Measurements from ENCODE around the gene LRRC34.

LRRC34 gene

DNA sequence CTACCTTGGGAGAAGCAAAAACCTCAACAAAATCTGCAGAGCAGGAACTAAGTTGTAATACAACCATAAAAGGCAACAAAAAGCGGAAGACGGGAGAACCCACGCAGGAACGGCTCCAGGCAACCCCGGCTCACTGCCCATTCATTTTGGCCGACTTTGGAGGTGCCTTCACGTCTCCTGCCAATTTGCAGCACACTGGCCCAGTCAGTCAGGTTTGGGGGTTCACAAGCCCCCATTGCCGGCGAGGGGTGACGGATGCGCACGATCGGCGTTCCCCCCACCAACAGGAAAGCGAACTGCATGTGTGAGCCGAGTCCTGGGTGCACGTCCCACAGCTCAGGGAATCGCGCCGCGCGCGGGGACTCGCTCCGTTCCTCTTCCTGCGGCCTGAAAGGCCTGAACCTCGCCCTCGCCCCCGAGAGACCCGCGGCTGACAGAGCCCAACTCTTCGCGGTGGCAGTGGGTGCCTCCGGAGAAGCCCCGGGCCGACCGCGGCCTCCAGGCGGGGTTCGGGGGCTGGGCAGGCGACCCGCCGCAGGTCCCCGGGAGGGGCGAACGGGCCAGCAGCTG lies 48.3 kb downstream of the LRRC34 start:
- peak; percentile 63 for DNase-seq (ENCODE audit: low read depth)
- Histone ChIP-seq H3K27me3 (replicated peaks; ENCODE audit: control insufficient read depth, insufficient read depth, low read length) (no peaks in the 10 kb centered on the region), H3K9me3 (ENCODE audit: control insufficient read depth, low read length) (peaks cover 8% of the 10 kb centered on the region), H3K36me3 (ENCODE audit: control insufficient read depth, insufficient read depth, low read length, severe bottlenecking) (no peaks in the 10 kb centered on the region), H3K9ac (ENCODE audit: low read length) (peak overlapping the region; percentile 99), H3K4me1 (ENCODE audit: control insufficient read depth, insufficient read depth, low read length) (peaks cover 37% of the 10 kb centered on the region), H3K4me3 (ENCODE audit: low read length) (peak overlapping the region; percentile 97)

DNA sequence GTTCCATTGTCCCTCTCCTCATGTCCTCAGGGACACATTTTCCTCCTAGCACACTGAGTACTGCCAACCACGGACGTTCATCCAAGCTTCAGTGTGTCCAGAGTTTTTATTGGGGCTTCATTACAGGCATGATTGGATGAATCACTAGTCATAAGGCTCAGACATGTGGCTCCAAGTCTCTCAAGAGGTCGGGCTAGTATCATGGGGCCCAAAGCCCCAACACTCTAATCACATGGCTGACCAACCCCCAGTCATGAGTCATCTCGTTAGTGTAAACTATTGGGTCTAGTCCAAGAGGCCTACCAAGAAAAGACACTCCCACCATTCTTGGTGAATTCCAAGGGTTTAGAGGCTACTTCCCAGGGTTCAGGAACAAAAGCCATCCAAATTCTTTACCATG lies 52.2 kb downstream of the LRRC34 start:
- Histone ChIP-seq H3K36me3 (ENCODE audit: control insufficient read depth, insufficient read depth, low read length, severe bottlenecking) (no peaks in the 10 kb centered on the region), H3K9me3 (ENCODE audit: control insufficient read depth, low read length) (peaks cover 8% of the 10 kb centered on the region), H3K9ac (ENCODE audit: low read length) (no peak overlapping the region), H3K27me3 (replicated peaks; ENCODE audit: control insufficient read depth, insufficient read depth, low read length) (no peaks in the 10 kb centered on the region), H3K4me1 (ENCODE audit: control insufficient read depth, insufficient read depth, low read length) (peaks cover 36% of the 10 kb centered on the region), H3K4me3 (ENCODE audit: low read length) (no peak overlapping the region)
- DNase-seq (ENCODE audit: low read depth), result no peak

DNA sequence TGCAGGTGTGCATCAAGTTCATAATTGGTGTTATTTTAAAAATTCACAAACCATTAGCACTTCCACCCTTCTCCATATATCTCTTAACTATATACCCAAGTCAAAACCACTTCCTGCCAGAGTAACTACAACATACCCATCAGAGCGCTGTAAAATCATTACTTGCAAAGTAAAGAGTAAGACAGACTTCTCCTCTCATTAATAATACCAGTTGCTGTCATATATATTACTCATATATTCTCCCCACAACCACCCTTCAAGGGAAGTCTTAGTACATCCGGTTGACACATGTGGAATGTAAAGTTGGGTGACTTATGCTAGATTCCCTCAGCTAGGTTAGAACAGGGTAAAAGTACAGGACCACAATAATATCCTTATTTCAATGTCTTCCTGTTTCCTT lies 53.4 kb downstream of the LRRC34 start:
- no peaks in the 10 kb centered on the region for H3K27me3 ChIP-seq (replicated peaks; ENCODE audit: control insufficient read depth, insufficient read depth, low read length)

DNA sequence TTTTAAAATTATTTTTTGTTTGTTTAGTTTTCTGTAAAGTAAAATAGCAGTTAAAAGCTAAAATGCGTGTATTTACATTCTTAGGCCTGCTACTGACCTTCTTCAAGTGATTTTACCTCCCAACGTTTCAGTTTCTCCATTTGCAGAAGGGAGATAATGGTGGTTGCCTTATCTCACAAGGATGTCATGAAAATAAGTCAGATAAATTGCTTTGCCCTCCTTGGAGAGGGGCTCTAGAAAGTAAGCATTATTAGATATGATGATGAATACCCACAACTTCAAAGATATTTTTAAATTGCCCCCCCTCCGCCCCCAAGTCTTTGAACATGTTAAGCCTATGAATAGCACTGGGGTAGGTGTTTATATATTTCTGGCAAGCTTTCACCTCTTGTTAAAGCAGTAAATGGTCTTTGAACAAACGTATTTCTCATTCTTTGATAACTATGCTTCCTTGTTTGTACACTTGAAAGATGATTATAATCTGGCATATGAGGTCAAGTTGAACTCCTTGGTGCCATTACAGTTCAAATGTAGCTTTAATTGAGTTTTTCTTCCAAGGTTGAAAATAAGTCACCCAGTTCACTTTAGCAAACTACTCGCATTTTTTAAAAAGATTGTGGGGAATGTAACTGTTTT lies 54.2 kb downstream of the LRRC34 start:
- Histone ChIP-seq H3K9me3 (ENCODE audit: control insufficient read depth, low read length) (peaks cover 8% of the 10 kb centered on the region), H3K4me3 (ENCODE audit: low read length) (no peak overlapping the region), H3K9ac (ENCODE audit: low read length) (no peak overlapping the region), H3K36me3 (ENCODE audit: control insufficient read depth, insufficient read depth, low read length, severe bottlenecking) (no peaks in the 10 kb centered on the region), H3K4me1 (ENCODE audit: control insufficient read depth, insufficient read depth, low read length) (peaks cover 25% of the 10 kb centered on the region), H3K27me3 (replicated peaks; ENCODE audit: control insufficient read depth, insufficient read depth, low read length) (peaks cover 3% of the 10 kb centered on the region)
- DNase-seq (ENCODE audit: low read depth), result no peak

More for the DNA sequence above, 53.4 kb downstream of the LRRC34 start:
- H3K4me1 ChIP-seq (ENCODE audit: control insufficient read depth, insufficient read depth, low read length), result peaks cover 31% of the 10 kb centered on the region
- no peak overlapping the region for H3K9ac ChIP-seq (ENCODE audit: low read length)
- peaks cover 8% of the 10 kb centered on the region for H3K9me3 ChIP-seq (ENCODE audit: control insufficient read depth, low read length)
- H3K36me3 ChIP-seq (ENCODE audit: control insufficient read depth, insufficient read depth, low read length, severe bottlenecking), result no peaks in the 10 kb centered on the region
- DNase-seq (ENCODE audit: low read depth), result peak; percentile 37
- H3K4me3 ChIP-seq (ENCODE audit: low read length), result no peak overlapping the region

DNA sequence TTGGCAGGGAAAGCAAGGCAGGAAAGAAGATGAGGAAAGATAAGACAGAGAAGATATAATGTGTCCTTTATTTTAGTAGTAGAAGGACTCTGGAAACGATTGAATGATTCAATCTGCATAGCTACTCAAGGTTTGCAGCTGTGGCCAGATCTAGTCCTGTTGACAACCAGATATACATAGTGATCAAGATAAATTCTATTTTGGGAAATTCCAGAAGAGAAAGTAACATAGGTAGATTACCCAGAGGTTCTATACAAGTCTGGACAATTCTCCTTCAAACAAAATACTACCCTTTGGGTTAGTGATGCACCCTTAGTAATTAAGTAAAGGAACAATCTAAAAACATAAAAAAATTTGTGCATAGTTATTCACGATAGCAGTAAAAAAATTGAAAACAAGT lies 57.2 kb downstream of the LRRC34 start:
- peaks cover 8% of the 10 kb centered on the region for H3K9me3 ChIP-seq (ENCODE audit: control insufficient read depth, low read length)
- no peak overlapping the region for H3K9ac ChIP-seq (ENCODE audit: low read length)
- no peak overlapping the region for H3K4me3 ChIP-seq (ENCODE audit: low read length)
- DNase-seq (ENCODE audit: low read depth), result no peak
- peaks cover 3% of the 10 kb centered on the region for H3K27me3 ChIP-seq (replicated peaks; ENCODE audit: control insufficient read depth, insufficient read depth, low read length)
- no peaks in the 10 kb centered on the region for H3K36me3 ChIP-seq (ENCODE audit: control insufficient read depth, insufficient read depth, low read length, severe bottlenecking)
- H3K4me1 ChIP-seq (ENCODE audit: control insufficient read depth, insufficient read depth, low read length), result peaks cover 8% of the 10 kb centered on the region

DNA sequence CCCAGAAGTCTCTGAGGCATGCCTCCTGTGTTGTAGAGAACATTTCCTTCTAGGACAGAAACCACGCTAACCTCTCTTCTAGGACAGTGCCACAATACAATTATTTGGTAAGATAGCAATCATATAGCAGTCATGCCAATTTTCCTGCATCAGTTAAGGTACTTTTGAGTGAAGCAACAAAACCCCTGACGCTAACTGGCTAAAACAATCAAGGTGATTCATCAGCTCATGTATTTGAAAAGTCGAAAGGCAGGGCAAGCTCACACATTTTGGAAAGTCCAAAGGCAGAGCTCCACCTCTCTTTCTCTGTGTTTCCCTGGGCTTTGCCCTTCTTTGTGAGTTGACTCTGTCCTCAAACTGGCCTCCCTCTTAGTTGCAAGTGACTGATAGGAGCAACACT lies 58.0 kb downstream of the LRRC34 start:
- Histone ChIP-seq H3K4me3 (ENCODE audit: low read length) (no peak overlapping the region), H3K9ac (ENCODE audit: low read length) (no peak overlapping the region), H3K4me1 (ENCODE audit: control insufficient read depth, insufficient read depth, low read length) (peaks cover 2% of the 10 kb centered on the region), H3K9me3 (ENCODE audit: control insufficient read depth, low read length) (peaks cover 1% of the 10 kb centered on the region), H3K36me3 (ENCODE audit: control insufficient read depth, insufficient read depth, low read length, severe bottlenecking) (no peaks in the 10 kb centered on the region), H3K27me3 (replicated peaks; ENCODE audit: control insufficient read depth, insufficient read depth, low read length) (peaks cover 8% of the 10 kb centered on the region)
- no peak for DNase-seq (ENCODE audit: low read depth)

DNA sequence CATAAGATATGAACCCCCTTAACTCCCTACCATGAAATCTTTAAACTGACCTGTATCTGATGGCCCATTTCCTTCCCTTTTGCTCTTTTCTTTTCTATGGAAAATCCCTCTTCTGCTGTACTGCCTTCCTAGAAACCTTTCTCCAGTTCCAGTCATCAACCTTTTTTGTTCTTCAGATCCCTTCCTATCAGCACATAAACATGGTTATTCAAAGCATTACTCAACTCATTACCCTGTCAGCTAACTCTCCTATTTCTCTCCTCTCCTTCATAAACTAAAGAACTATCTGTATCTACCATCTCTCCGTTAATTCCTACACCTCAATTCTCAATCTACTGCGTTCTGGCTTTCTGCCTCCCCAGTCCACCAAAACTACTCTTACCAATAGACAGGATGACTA lies 60.8 kb downstream of the LRRC34 start:
- Histone ChIP-seq H3K27me3 (replicated peaks; ENCODE audit: control insufficient read depth, insufficient read depth, low read length) (peaks cover 24% of the 10 kb centered on the region), H3K9me3 (ENCODE audit: control insufficient read depth, low read length) (no peaks in the 10 kb centered on the region), H3K36me3 (ENCODE audit: control insufficient read depth, insufficient read depth, low read length, severe bottlenecking) (no peaks in the 10 kb centered on the region), H3K9ac (ENCODE audit: low read length) (no peak overlapping the region), H3K4me1 (ENCODE audit: control insufficient read depth, insufficient read depth, low read length) (no peaks in the 10 kb centered on the region), H3K4me3 (ENCODE audit: low read length) (no peak overlapping the region)
- no peak for DNase-seq (ENCODE audit: low read depth)

DNA sequence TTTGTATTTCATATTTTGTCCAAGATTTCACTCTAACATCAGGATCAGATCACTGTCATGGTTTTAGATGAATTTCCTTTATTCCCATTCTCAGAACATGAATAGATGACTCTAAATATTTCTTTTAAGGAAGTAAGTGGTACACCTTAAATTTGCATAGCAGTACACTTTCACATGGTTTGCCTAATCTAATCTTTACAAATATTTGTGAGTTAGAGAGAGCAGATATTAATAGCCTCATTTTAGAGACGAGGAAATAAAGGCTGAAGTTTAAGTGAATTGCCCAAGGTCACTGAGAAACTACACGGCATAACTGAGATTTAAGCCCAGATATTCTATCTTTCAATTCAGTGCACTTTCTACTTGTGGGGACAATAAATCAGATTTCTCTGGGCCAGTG lies 62.0 kb downstream of the LRRC34 start:
- no peak overlapping the region for H3K9ac ChIP-seq (ENCODE audit: low read length)
- DNase-seq (ENCODE audit: low read depth), result no peak
- no peaks in the 10 kb centered on the region for H3K4me1 ChIP-seq (ENCODE audit: control insufficient read depth, insufficient read depth, low read length)
- no peaks in the 10 kb centered on the region for H3K36me3 ChIP-seq (ENCODE audit: control insufficient read depth, insufficient read depth, low read length, severe bottlenecking)
- no peaks in the 10 kb centered on the region for H3K9me3 ChIP-seq (ENCODE audit: control insufficient read depth, low read length)
- H3K4me3 ChIP-seq (ENCODE audit: low read length), result no peak overlapping the region
- H3K27me3 ChIP-seq (replicated peaks; ENCODE audit: control insufficient read depth, insufficient read depth, low read length), result peaks cover 32% of the 10 kb centered on the region

DNA sequence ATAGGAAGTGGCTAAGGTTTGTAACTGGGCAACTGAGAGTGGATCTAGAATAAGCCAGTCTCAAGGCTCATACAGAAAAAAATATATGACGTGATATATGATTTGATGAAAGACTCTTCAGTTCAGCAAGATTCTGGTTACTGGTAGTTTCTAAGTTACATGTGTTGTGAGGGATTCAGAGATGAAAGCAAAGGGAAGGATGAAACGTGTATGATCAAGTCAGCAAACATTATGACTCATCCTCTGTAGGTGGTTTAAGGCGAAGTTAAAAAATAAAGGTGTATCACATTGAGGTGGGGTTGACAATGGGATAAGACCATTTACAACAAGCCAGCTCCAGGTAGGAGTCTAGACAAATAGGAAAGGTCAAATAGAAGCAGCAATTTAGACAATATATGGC lies 64.0 kb downstream of the LRRC34 start:
- no peak for DNase-seq (ENCODE audit: low read depth)
- H3K9ac ChIP-seq (ENCODE audit: low read length), result no peak overlapping the region
- H3K4me3 ChIP-seq (ENCODE audit: low read length), result no peak overlapping the region
- no peaks in the 10 kb centered on the region for H3K9me3 ChIP-seq (ENCODE audit: control insufficient read depth, low read length)
- peaks cover 6% of the 10 kb centered on the region for H3K4me1 ChIP-seq (ENCODE audit: control insufficient read depth, insufficient read depth, low read length)
- H3K36me3 ChIP-seq (ENCODE audit: control insufficient read depth, insufficient read depth, low read length, severe bottlenecking), result no peaks in the 10 kb centered on the region
- H3K27me3 ChIP-seq (replicated peaks; ENCODE audit: control insufficient read depth, insufficient read depth, low read length), result peaks cover 29% of the 10 kb centered on the region

DNA sequence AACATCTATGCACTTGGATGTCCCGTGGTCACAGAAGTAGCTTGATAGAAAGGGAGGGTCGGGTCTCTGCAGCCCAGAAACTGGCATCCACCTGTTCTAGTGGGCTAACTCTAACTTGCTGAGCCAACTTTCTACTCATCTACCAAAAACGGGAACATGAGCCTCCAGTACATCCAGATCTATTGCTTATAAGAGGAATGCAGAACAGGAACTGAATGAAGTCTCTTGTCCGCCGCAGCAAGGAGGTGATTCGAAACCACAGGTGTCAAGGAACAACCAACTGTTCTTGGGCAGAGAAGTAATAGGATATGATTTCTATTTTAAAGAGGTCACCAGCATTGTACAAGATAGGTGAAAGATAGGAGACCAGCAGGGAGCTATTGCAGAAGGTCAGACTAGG lies 65.8 kb downstream of the LRRC34 start:
- H3K27me3 ChIP-seq (replicated peaks; ENCODE audit: control insufficient read depth, insufficient read depth, low read length), result peaks cover 28% of the 10 kb centered on the region
- no peak for DNase-seq (ENCODE audit: low read depth)
- H3K4me3 ChIP-seq (ENCODE audit: low read length), result no peak overlapping the region
- no peaks in the 10 kb centered on the region for H3K9me3 ChIP-seq (ENCODE audit: control insufficient read depth, low read length)
- no peak overlapping the region for H3K9ac ChIP-seq (ENCODE audit: low read length)
- no peaks in the 10 kb centered on the region for H3K36me3 ChIP-seq (ENCODE audit: control insufficient read depth, insufficient read depth, low read length, severe bottlenecking)
- peaks cover 6% of the 10 kb centered on the region for H3K4me1 ChIP-seq (ENCODE audit: control insufficient read depth, insufficient read depth, low read length)

DNA sequence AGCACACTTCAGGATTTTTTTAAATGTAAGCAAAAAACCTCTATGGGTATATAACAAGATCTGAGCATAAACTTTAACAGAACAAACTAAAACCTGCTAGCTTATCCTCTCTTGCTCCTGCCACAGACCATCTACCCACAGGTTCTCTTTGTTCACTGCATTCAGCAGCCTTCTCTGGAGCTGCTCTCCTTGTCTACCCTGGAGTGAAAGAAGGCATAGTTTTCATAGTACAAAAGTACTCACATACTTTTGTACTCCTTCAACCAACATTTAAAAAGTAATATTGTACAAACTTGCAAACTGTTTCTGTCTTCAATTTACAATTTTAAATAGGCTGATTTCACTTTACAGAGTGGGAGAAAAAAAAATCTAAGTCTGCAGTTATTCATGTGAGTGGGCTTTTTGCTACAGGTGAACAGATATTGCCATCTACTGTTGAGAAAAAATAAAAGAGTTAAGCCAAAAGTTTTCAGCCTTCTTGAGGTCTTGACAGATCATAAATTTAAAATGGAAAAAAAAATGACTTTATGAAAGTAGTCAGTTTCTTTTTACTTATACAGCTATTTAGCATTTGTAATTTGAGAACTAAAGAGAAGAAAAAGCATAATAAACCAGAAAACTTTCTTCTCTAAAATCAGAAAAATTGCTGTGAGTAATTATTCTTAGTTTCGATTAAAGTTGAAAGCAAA lies 68.2 kb downstream of the LRRC34 start:
- H3K36me3 ChIP-seq (ENCODE audit: control insufficient read depth, insufficient read depth, low read length, severe bottlenecking), result no peaks in the 10 kb centered on the region
- H3K4me1 ChIP-seq (ENCODE audit: control insufficient read depth, insufficient read depth, low read length), result peaks cover 6% of the 10 kb centered on the region
- H3K9ac ChIP-seq (ENCODE audit: low read length), result no peak overlapping the region
- DNase-seq (ENCODE audit: low read depth), result peak; percentile 67
- H3K4me3 ChIP-seq (ENCODE audit: low read length), result no peak overlapping the region
- H3K27me3 ChIP-seq (replicated peaks; ENCODE audit: control insufficient read depth, insufficient read depth, low read length), result peaks cover 23% of the 10 kb centered on the region
- no peaks in the 10 kb centered on the region for H3K9me3 ChIP-seq (ENCODE audit: control insufficient read depth, low read length)
